Fibroblast of lung (primary cell): ENCODE data around the gene FCF1. TPM values are rescaled to one million over a fixed set of nuclear protein-coding genes. Genes with fewer than 3 reads are reported as not detected.

ENCODE experiments used
- DNase-seq, 2 donors: peaks; one replicate each; pipeline versions ENCODE4 v3.0.0 to v3.0.0-alpha.2; 2010; ENCODE audit warnings: low read depth in 2 of 2
- H2AFZ ChIP-seq: 2 replicates; pipeline ENCODE4 v1.5.1; 2012; ENCODE audit warnings: low read length, control low read depth, inconsistent platforms
- H3K27ac ChIP-seq: 2 replicates; pipeline ENCODE4 v1.5.1; 2011; ENCODE audit warnings: low read length, control low read depth; ENCODE audit not compliant: insufficient read depth
- H3K27me3 ChIP-seq: 2 replicates; pipeline ENCODE4 v1.5.1; 2011; ENCODE audit warnings: mild to moderate bottlenecking, low read length; ENCODE audit not compliant: control insufficient read depth, insufficient read depth
- H3K36me3 ChIP-seq: 2 replicates; pipeline ENCODE4 v1.5.1; 2011; ENCODE audit warnings: low read length; ENCODE audit not compliant: control insufficient read depth, insufficient read depth
- H3K4me1 ChIP-seq: 2 replicates; pipeline ENCODE4 v1.5.1; 2011; ENCODE audit warnings: low read length; ENCODE audit not compliant: control insufficient read depth, insufficient read depth; ENCODE audit errors: extremely low read depth
- H3K4me2 ChIP-seq: 2 replicates; pipeline ENCODE4 v1.5.1; 2011; ENCODE audit warnings: low read length, control low read depth; ENCODE audit not compliant: insufficient read depth; ENCODE audit errors: extremely low read depth
- H3K4me3 ChIP-seq, 4 experiments: fragments of 200-600 bp in 1 of 4; sonication (generic) in 1 of 4; replicated peaks in 1 of 4; 2 replicates each; pipeline ENCODE4 v1.5.1; 2011 to 2016; ENCODE audit warnings: low read length in 4 of 4, low read depth in 3 of 4, mild to moderate bottlenecking in 3 of 4, control low read depth in 2 of 4, inconsistent platforms in 1 of 4, mixed read lengths in 1 of 4; ENCODE audit not compliant: insufficient read depth in 1 of 4; ENCODE audit errors: control extremely low read depth in 1 of 4
- H3K79me2 ChIP-seq: 2 replicates; pipeline ENCODE4 v1.5.1; 2012; ENCODE audit warnings: mild to moderate bottlenecking, low read length, inconsistent platforms; ENCODE audit not compliant: control insufficient read depth, insufficient read depth
- H3K9ac ChIP-seq: 2 replicates; pipeline ENCODE4 v1.5.1; 2011; ENCODE audit warnings: mild to moderate bottlenecking, low read length, control low read depth; ENCODE audit not compliant: insufficient read depth
- H3K9me3 ChIP-seq: 2 replicates; pipeline ENCODE4 v1.5.1; 2012; ENCODE audit warnings: low read depth, low read length; ENCODE audit not compliant: control insufficient read depth, insufficient read depth
- H4K20me1 ChIP-seq: 2 replicates; pipeline ENCODE4 v1.5.1; 2011; ENCODE audit warnings: low read length; ENCODE audit not compliant: control insufficient read depth, insufficient read depth; ENCODE audit errors: extremely low read depth
- EZH2 ChIP-seq: IDR thresholded peaks from 2 replicates; pipeline ENCODE4 v1.5.1; 2012; ENCODE audit warnings: low read length, control low read depth, mild to moderate bottlenecking; ENCODE audit errors: missing control alignments
- polyA plus RNA-seq, 2 donors: library from polyadenylated mRNA; depleted of rRNA in 1 of 2; stranded (reverse) in 1 of 2; unstranded in 1 of 2; fragments of >200 nt; gene quantifications; 2 replicates each; pipeline ENCODE4 v1.2.1, GENCODE V29; 2011 to 2012; ENCODE audit warnings: missing spikeins in 1 of 2
- total RNA-seq: library from RNA; depleted of rRNA; stranded (reverse); fragments of >200 nt; gene quantifications from 2 replicates; pipeline ENCODE4 v1.2.1, GENCODE V29; 2014
- TF ChIP-seq, protein P1 (sequence below), 2 donors: IDR thresholded peaks in 1 of 2; conservative IDR thresholded peaks in 1 of 2; 1 replicate in 1 of 2; 2 replicates in 1 of 2; pipeline ENCODE4 v1.5.1; 2011 to 2012; ENCODE audit warnings: low read length in 2 of 2, control low read depth in 1 of 2, inconsistent platforms in 1 of 2, low read depth in 1 of 2, mild to moderate bottlenecking in 1 of 2

FCF1 gene
- total and polyA plus RNA-seq, 2 donors (not counting 1 experiment from before 2014, with no cell fraction given), result 29.2 to 67.2 TPM

DNA sequence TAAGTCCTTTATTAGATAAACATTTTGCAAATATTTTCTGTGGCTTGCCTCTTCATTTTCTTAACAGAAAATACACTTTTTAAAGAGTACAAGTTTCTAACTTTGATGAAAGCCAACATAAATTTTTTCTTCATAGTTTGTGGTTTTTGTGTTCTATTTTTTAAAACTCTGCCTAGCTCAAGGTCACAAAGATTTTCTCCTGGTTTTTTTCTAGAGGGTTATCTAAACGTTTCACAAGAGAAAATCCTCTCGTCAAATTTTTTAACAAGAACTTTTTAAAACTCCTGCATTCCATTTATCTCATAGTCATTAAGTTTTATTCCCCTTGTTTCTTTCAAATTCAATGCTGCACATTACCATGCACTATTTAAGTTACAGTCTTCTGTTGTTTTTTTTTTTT is 8.3 kb upstream of the FCF1 start:
- TF ChIP-seq, protein P1, sequence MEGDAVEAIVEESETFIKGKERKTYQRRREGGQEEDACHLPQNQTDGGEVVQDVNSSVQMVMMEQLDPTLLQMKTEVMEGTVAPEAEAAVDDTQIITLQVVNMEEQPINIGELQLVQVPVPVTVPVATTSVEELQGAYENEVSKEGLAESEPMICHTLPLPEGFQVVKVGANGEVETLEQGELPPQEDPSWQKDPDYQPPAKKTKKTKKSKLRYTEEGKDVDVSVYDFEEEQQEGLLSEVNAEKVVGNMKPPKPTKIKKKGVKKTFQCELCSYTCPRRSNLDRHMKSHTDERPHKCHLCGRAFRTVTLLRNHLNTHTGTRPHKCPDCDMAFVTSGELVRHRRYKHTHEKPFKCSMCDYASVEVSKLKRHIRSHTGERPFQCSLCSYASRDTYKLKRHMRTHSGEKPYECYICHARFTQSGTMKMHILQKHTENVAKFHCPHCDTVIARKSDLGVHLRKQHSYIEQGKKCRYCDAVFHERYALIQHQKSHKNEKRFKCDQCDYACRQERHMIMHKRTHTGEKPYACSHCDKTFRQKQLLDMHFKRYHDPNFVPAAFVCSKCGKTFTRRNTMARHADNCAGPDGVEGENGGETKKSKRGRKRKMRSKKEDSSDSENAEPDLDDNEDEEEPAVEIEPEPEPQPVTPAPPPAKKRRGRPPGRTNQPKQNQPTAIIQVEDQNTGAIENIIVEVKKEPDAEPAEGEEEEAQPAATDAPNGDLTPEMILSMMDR (conservative IDR thresholded peaks at IDR 0.05 in 1 of 2, IDR thresholded peaks at IDR 0.05 in 1 of 2; ENCODE audit: low read depth in 1 of 2, low read length in 2 of 2), result no peak
- TF ChIP-seq EZH2, result no peak
- H3K36me3 ChIP-seq, result peaks cover 2% of the 10 kb centered on the region
- H3K9me3 ChIP-seq, result no peaks in the 10 kb centered on the region
- no peak overlapping the region for H3K4me3 ChIP-seq
- H3K4me2 ChIP-seq, result no peak overlapping the region
- peaks cover 66% of the 10 kb centered on the region for H3K79me2 ChIP-seq
- H3K27ac ChIP-seq, result no peak overlapping the region
- H3K9ac ChIP-seq, result no peak overlapping the region
- no peaks in the 10 kb centered on the region for H3K27me3 ChIP-seq
- H3K4me1 ChIP-seq, result no peaks in the 10 kb centered on the region
- H4K20me1 ChIP-seq, result no peaks in the 10 kb centered on the region
- no peak overlapping the region for H2AFZ ChIP-seq
- no peak for DNase-seq

DNA sequence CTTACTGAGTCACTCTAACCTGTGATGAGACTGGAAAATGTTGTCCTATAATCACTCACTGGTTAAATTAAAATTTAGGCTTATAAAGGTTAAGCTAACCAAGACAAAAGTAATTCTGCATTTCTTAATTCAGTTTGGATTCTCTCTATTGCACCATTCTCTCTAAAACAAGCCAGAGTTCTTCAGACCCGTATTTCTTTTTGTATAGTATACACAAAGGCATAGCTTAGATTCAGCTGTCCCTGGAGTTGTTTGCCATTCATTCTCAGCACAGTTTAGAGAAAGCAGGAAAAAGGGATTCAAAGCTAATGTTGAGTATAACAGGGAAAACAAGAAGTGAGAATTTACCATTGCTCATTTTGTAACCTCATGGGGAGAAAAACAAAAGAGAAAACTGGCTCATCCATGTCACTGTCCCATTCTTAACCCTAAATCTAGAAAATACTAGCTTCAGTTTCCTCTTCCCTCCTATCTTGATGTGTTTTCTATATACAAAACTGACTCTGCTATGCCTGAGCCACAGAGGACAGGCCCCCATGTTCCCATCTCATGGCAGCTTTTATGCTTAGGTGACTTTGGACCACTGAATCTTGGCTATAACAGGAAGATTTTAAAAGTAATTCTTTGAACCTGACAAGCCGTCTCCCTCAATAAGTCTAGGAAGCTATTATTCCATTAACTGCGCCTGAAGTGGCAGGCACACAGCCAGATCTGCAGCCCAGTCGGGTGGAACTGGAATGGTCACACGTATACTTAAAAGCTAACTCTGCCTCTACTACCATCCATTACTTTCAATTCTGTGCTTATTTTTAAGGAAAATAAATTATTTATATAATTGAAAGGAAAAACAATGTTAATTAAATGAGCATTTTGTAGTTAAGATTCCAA is 7.1 kb upstream of the FCF1 start:
- Histone ChIP-seq H3K27ac (no peak overlapping the region), H3K4me2 (no peak overlapping the region), H3K4me1 (no peaks in the 10 kb centered on the region), H3K9me3 (no peaks in the 10 kb centered on the region), H2AFZ (no peak overlapping the region), H3K27me3 (no peaks in the 10 kb centered on the region), H3K4me3 (no peak overlapping the region), H4K20me1 (no peaks in the 10 kb centered on the region), H3K9ac (no peak overlapping the region), H3K79me2 (peaks cover 72% of the 10 kb centered on the region), H3K36me3 (no peaks in the 10 kb centered on the region)
- TF ChIP-seq, protein P1 (conservative IDR thresholded peaks at IDR 0.05 in 1 of 2, IDR thresholded peaks at IDR 0.05 in 1 of 2; ENCODE audit: low read depth in 1 of 2, low read length in 2 of 2), result no peak
- TF ChIP-seq EZH2, result no peak
- DNase-seq, result peak in 1 of 2 donors; percentile 21

DNA sequence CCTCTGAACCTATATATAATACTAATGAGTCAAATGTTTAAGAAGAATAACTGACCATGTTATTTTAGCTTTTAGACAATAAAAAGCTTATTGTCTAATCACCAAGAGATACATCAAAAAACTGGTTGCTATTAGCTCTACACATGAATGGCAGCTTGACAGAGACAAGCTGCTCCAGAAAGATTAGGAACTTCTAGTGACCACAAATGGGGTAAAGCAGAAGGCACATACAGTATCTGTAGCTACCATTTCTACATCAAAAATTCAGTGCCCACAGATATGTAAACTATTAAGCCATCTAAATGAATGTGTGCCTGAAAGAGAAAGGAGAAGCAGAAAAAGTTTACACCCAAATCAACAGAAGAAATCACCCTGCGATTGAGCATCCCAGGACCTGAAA is 2.5 kb upstream of the FCF1 start:
- Histone ChIP-seq H3K4me2 (no peak overlapping the region), H3K4me1 (peaks cover 10% of the 10 kb centered on the region), H3K27ac (no peak overlapping the region), H3K9me3 (no peaks in the 10 kb centered on the region), H3K9ac (no peak overlapping the region), H3K27me3 (no peaks in the 10 kb centered on the region), H4K20me1 (no peaks in the 10 kb centered on the region), H3K79me2 (peaks cover 79% of the 10 kb centered on the region), H3K4me3 (no peak overlapping the region), H2AFZ (no peak overlapping the region), H3K36me3 (no peaks in the 10 kb centered on the region)
- DNase-seq, result no peak
- TF ChIP-seq, protein P1 (conservative IDR thresholded peaks at IDR 0.05 in 1 of 2, IDR thresholded peaks at IDR 0.05 in 1 of 2; ENCODE audit: low read depth in 1 of 2, low read length in 2 of 2), result no peak
- no peak for TF ChIP-seq EZH2
